Activated CD4-positive, alpha-beta T cell treated with anti-CD3 and anti-CD28 coated beads, Interleukin-2, Interleukin-6, amounts not matched to agents 100 ng/mL and 50 ng/mL, durations not matched to agents 16 hours and 8 hours (primary cell): ENCODE data around the gene ROS1.

Experiments
- DNase-seq: peaks from one replicate; pipeline ENCODE4 v3.0.0-alpha.2; 2020

ROS1 gene

DNA sequence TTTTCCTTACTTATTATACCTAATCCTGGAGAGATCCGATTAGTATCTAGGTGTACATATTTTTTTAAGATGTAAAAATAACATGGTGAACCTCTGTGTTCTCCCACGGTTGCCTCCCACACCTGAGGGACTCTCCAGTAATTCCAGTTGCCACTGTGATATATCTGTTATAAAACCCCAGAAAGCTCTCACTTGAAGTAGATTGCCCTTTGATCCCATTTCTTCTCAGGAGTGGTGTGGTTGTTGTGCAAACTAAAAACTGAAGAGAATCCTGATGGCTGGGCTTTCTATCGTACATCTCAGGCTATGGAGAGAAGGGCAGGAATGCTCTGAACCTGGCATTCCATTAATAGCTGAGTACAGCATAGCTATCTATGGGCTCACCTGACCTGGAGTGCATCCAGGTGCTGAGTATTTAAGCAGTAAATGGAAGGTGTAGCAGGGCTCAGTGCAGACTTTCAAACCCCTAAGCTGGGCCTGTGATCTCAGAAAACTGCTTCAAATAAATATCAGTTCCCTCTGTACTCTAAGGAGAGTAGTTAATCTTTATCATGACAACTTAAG is 119.4 kb downstream of the ROS1 start:
- no peak for DNase-seq

DNA sequence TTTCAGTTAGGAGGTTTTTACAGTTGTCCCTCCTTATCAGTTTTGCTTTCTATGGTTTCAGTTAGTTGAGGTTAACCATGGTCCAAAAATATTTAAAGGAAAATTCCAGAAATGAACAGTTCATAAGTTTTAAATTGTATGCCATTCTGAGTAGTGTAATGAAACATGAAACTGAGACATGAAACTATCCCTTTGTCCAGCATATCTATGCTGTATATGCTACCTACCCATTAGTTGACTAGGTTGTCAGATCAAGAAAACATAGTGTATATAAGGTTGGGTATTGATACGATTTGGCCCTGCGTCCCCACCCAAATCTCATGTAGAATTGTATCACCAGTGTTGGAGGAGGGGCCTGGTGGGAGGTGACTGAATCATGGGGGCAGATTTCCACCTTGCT is 121.3 kb downstream of the ROS1 start:
- DNase-seq: no peak

DNA sequence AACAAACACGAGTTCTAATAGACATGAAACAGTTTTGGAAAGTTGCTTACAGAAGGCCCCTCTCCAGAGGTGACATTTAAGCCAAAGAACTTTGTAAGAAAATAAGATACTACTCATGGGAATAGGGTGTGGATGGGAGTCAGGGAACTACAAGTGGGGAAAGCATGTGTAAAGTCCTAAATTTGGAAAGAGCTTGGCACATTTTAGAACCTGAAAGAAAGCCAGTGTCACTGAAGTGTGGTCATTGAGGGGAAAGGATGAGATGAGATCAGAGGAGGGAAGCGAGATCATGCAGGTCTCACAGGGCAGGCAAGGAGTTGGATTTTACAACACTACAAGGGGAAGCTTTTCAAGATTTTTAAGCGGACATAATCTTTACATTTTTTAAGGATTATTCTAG is 122.4 kb downstream of the ROS1 start:
- no peak for DNase-seq

DNA sequence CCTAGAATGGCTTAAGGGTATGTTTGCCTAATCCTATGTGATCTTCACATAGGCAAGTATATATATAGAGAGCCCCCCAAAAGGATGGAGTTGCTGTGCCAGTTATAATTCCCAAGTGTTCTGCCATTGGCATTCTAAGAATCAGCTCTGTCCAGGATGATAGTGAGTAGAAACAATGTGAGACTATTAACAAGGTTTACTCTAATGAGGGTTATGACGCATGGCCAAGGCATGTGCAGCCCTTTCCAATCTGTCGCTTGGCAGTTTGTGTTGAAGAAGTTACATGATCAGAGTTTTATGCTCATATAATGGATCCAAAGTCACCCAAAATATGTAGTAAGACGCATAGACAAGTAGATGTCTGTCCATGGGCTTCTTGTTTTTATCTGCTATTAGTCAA is 126.8 kb downstream of the ROS1 start:
- DNase-seq: no peak

DNA sequence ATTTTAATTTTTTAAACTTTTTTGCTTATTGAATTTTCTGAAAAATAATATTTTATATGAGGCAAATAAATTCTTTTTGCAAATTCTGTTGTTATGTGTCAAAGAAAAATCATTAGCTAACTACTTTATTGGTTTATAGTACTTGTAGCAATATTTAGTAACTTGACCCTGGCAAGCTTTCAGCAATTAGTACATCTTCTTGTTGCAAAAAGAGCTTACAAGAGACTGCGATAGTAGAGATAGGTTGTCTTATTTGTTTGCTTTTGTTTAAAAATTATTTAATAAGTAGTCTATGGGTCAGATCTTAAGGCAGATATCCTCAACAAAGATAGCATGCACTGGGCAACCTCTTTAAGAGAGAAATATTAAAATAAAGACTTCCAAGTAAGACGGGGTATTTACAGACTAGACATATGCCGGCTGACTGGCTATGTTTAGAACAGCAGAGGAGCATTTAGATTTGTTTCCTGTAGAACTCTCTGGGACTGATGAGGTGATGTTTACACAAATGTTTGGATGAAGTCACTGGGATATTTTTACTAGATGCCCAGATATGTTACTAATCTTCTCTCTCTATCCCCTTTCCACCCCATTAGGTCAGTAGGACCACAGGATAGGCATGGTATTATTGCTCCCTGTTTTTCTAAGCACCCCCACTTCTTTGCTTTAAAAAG is 135.4 kb downstream of the ROS1 start:
- no peak for DNase-seq

DNA sequence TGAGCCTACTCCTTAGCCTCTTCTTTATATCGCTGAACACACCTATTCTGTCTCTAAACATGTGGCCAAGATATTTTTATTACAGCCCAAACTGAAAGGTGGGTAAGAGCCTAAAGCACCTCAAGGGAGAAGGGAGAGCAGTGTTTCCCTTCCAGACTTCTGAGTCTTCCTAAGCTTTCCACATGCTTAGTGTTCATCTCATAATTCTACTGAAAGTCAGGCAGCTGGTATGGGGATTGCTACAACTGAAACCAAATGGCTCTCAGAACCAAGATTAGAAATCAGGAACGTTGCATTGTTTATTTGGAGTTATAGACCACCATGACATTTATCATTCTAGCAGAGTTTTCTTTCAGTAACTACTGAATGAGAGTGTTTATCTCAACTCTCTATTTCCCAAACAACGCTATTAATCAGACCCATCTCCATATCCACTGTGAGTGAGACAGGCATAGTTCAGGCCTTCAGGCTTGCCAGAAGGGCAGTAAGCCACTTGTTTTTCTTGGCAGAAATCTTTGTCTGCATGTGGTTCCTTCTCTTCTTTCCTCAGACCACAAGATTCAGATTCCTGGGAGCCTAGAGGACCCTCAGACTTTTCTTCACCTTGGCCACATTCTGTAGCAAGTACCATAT is 137.5 kb downstream of the ROS1 start:
- DNase-seq: no peak

DNA sequence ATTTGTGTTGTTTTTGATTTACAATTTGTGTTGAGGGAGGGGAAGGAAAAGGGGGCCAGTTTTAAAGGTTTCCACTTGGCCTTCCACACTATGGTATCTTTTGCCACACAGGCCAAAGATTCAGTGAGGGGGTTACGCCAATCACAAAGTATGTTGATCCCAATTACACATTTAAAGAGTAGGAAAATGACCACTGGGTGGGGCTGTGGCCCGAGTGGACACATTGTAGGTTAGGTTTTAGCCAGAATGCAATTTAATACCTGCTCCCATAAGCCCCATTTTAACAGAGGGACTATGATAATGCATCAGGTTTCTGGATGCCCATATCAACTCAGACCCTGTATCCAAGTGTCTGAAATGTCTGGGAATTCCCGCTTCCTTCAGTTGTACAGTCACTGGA is 144.8 kb downstream of the ROS1 start:
- DNase-seq: no peak

GRCh38 chr6:117276778-117277316 is 148.9 kb downstream of the ROS1 start:
- DNase-seq: no peak

- DNase-seq: no peak
Observed at GRCh38 chr6:117275711-117276110, 150.0 kb downstream of the ROS1 start.

DNA sequence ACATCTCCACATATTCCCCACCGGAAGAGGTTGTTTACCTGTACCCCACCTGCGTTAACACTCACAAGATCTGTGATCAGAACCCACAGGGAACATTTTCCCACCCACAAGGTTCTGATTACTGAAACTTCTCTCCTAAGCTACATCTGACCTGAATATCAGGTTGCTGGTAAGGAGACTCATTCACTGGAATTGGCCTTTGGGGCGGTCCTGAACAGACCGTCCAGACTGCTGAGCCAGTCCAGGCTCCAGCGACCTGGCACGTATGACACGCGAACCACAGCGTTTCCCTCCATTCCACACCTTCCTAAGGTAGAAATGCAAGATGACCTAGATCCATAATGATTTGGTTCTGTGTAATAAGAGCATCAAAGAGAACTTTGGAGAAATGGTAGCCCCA is 150.5 kb downstream of the ROS1 start:
- DNase-seq: no peak

- no peak for DNase-seq
Observed at GRCh38 chr6:117272891-117273290, 152.9 kb downstream of the ROS1 start.

DNA sequence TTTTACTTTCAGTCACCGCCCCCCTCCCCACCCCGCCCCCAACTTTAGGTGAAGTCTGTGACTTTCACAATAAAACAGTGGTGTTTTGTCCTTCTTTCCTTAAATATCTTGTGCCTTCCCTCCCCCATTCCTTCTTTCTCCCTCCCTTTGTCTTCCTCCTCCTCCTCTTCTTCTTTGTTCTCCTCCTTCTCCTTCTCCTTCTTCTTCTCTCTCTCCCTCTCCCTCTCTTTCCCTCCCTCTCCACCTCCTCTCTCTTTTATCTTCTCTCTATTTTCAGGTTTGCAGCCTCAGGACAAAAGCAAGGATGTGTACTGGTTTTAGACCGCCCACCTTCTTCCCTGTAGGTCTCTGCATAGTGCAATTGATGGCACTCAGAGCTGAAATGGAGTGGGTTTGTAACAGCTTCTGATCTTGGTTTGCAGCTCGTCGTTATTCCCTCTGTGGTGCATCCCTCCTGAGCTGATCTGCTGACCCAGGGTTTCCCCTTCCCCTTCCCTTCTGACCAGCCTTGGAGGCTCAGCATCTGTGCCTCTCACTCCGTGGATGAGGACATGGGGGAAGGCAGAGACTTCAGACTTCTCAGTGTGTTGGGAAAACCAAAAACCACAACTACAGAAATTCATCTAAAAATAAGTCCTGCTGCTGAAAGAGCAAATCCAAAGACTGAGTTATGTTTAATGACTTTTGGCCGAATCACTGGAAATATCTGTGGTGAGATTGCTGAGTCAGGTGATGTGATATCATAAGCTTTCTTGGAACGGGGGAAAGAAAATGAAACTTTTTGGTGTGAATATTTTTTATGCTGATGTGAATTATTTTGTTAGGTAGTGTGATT is 153.5 kb downstream of the ROS1 start:
- no peak for DNase-seq

DNA sequence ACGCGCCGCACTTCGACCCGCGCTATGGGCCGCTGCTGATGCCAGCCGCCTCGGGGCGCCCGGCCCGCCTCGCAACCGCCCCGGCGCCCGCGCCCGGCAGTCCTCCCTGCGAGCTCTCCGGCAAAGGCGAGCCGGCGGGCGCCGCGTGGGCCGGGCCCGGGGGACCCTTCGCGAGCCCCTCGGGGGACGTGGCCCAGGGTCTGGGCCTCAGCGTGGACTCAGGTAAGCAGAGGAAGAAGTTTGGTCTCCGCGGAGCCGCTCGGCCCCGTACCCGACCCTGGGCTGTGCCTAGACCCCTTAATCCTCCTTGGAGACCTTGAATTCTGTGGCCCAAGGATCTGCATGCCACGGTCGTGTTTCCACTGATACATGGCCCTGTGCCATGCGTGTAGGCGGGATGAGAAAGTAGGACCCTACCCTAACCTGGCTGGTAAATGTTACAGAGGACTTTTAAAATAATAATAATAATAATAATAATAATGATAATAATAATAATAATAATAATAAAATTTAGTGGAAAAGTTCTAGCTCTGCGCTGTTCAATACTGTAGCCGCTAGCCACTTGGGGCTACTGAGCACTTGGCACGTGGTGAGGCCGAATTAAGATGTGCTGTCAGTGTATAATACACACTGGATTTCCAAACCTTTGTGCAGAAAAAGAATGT is 154.8 kb downstream of the ROS1 start:
- no peak for DNase-seq

GRCh38 chr6:117270055-117270842 is 155.5 kb downstream of the ROS1 start:
- no peak for DNase-seq

DNA sequence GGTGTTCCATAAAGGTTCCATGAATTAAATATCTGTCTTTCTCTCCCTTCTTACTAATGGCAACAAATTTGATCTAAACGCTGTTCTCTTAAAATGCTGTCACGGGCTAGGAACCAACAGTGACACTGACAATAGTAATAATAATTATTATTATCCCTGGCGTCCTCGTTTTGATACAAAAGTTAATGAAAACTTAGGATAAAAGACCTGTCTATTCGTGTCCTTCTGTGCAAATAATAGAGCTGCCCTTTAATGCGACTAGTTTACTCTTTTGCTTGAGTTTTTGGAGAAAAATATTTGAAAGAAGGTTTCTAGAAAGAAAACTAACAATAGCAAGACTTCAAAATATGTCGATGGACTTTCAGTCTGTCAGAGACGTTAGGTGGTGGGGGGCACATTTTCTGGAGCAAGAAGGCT is 156.1 kb downstream of the ROS1 start:
- DNase-seq: no peak

- no peak for DNase-seq
Observed at GRCh38 chr6:117268924-117269323, 156.8 kb downstream of the ROS1 start.

- no peak for DNase-seq
Observed at GRCh38 chr6:117267766-117268534, 157.8 kb downstream of the ROS1 start.

DNA sequence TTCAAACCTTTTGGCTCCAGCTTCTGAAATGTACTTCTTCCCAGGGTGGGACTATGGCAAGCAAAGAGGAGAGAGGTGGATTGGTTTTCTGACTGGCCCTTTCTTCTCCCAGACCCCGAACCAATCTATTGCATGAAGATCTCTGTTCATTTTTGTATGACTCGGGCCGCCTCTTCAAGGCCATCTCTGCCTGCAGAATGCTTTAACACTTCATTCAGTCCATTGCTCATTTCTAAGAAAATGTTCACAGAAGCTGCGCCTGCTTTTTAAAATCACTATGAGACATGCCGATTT is 158.7 kb downstream of the ROS1 start:
- DNase-seq: no peak

DNA sequence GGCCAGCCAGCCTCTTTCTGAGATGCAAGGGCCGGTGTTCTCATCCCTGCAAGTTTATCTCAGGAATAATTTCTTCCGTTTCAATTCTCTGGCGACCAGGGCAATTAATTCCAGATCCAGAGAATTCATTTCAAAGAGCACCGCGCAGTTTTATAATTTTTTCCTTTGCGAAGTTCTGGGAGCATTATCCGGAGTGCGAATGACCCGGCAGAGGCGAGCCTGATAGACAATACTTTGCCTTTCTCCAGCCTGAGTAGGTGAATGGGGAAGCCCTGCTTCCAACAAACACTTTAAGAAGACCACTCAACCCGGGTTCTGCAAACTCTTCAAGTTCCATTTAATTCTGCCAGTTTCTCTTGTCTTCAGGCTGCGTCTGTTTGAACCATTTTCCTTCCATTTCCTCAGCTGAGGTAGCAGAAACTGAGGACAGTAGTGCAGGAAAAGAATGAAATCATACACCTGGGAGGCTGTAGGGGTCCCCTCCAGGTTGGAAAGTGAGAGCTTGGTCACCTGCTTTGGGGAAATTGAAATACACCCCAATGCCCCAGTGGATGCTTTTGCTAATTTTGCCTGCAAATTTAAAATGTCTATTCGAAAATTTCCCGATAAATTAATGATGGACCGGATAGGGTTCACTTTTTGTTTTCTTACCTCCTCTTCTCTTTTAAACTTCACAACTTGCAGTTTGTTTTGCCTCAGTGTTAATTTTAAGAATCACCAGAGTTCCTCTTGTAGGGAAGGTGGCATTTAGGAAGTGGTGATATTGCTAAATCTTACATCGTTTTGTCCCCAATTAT is 159.3 kb downstream of the ROS1 start:
- no peak for DNase-seq

GRCh38 chr6:117265410-117266256 is 160.1 kb downstream of the ROS1 start, which contains the start of gene VGLL2:
TSS of gene VGLL2 (plus strand) at chr6:117265558. CDS start at chr6:117265764, 206 bp downstream.
- no peak for DNase-seq
